ENCODE data around the gene ZSCAN20. TPM values are rescaled to one million over a fixed set of nuclear protein-coding genes. Genes with fewer than 3 reads are reported as not detected.

ZSCAN20 gene
- total RNA-seq, 6 experiments from 2014 or later = 0.81 to 2.7 (median 1.4) TPM

DNA sequence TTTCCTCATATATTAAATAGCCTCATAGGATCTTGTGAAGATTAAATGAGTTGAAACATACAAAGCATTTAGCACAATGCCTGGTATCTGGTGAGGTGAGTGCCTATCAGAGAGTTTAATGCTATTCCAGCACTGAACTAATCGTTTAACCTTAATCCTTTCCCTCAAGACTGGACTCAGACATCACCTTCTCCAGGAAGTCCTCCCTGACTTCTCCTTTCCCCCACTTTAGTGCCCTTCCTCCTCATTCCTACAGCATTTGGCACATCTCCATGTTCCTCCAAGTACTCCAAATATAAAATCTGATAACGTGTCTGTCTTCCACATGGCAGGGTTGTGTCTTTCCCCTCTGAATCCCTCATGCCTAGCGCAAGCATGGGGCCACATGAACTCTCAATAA is 59.8 kb downstream of the ZSCAN20 start:
- no peak overlapping the region for H3K27ac ChIP-seq
- H3K4me3 ChIP-seq = no peak overlapping the region
- no peak for TF ChIP-seq POLR2A (IDR thresholded peaks at IDR 0.05)
- TF ChIP-seq, protein P1, sequence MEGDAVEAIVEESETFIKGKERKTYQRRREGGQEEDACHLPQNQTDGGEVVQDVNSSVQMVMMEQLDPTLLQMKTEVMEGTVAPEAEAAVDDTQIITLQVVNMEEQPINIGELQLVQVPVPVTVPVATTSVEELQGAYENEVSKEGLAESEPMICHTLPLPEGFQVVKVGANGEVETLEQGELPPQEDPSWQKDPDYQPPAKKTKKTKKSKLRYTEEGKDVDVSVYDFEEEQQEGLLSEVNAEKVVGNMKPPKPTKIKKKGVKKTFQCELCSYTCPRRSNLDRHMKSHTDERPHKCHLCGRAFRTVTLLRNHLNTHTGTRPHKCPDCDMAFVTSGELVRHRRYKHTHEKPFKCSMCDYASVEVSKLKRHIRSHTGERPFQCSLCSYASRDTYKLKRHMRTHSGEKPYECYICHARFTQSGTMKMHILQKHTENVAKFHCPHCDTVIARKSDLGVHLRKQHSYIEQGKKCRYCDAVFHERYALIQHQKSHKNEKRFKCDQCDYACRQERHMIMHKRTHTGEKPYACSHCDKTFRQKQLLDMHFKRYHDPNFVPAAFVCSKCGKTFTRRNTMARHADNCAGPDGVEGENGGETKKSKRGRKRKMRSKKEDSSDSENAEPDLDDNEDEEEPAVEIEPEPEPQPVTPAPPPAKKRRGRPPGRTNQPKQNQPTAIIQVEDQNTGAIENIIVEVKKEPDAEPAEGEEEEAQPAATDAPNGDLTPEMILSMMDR (IDR thresholded peaks at IDR 0.05) = no peak
- H3K4me1 ChIP-seq = no peaks in the 10 kb centered on the region
- intact Hi-C loops (cut with DNase I) = no loop called here
- H3K27me3 ChIP-seq = no peaks in the 10 kb centered on the region
- DNase-seq (no peak), ATAC-seq (no peak)
- H3K36me3 ChIP-seq = no peaks in the 10 kb centered on the region
- H3K9me3 ChIP-seq = no peaks in the 10 kb centered on the region
- 35% methylated on average over 2 of the region's 3 CpGs for WGBS (ENCODE audit: insufficient coverage, low coverage, low lambda C conversion rate, missing lambda C conversion rate)

DNA sequence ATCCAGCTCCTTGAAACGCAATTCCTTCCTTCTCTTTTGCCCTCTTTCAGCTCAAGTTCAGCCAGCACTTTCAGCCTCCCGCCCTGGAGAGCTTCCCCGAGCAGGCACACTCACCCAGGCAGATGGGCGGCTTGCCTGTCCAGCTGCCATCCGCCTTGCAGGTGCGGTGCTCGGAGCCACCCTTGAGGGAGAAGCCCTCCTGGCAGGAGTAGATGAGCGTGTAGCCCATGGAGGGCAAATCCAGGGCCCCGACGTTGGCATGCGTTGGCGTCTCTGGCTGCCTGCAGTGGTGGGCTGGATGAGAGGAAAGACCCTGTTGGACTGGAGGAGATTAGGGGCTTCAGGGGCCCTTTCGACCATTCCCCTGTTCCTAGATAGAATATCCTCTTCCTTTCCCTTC is 60.5 kb downstream of the ZSCAN20 start:
- Histone ChIP-seq H3K27me3 (no peaks in the 10 kb centered on the region), H3K36me3 (no peaks in the 10 kb centered on the region), H3K27ac (no peak overlapping the region), H3K4me1 (no peaks in the 10 kb centered on the region), H3K4me3 (no peak overlapping the region), H3K9me3 (no peaks in the 10 kb centered on the region)
- ATAC-seq = no peak
- WGBS (ENCODE audit: insufficient coverage, low coverage, low lambda C conversion rate, missing lambda C conversion rate) = 66% methylated on average over 4 of the region's 13 CpGs
- no peak for DNase-seq
- TF ChIP-seq POLR2A (IDR thresholded peaks at IDR 0.05) = no peak
- TF ChIP-seq, protein P1 (IDR thresholded peaks at IDR 0.05) = no peak
- intact Hi-C loops (cut with DNase I) = no loop called here

DNA sequence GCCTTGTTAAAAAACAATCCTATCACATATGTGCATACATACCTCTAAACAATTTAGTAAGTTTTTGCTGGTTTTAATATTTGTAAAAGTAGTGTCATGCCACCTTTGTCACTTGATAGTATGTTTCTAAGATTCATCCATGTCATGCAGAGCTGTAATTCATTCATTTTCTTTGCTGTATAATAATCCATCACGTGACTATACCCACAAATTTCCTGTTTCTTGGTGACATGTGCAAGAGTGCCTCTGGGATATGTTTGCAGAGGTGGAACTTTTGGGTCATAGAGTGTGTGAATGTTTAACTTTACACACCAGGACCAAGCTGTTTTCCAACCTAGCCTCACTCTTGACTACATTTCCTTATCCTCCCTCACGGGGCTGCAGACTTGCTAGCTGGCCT is 62.9 kb downstream of the ZSCAN20 start:
- no peaks in the 10 kb centered on the region for H3K27me3 ChIP-seq
- no peaks in the 10 kb centered on the region for H3K4me1 ChIP-seq
- H3K36me3 ChIP-seq = no peaks in the 10 kb centered on the region
- intact Hi-C loops (cut with DNase I) = no loop called here
- no peak overlapping the region for H3K27ac ChIP-seq
- DNase-seq (no peak), ATAC-seq (no peak)
- H3K9me3 ChIP-seq = no peaks in the 10 kb centered on the region
- TF ChIP-seq, protein P1 (IDR thresholded peaks at IDR 0.05) = no peak
- no peak for TF ChIP-seq POLR2A (IDR thresholded peaks at IDR 0.05)
- WGBS (ENCODE audit: insufficient coverage, low coverage, low lambda C conversion rate, missing lambda C conversion rate) = 52% methylated on average over 2 of the region's 2 CpGs
- no peak overlapping the region for H3K4me3 ChIP-seq

DNA sequence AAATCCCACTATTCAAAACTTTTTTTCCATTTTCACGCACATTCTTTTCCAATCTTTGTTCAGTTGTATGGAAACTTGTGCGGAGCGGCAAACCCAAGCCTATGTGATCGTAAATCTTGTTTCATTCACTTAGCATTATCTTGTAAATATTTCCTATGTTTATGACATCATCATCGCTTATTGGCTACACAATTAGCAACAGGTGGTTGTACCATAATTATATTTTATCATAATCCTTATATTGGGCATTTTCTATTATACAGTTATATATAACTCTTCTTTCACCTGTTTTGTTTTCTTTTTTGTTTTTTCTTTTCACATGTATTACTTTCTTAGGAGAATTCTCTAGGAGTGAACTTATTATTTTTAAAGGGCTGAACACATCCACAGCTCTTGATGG is 65.4 kb downstream of the ZSCAN20 start:
- H3K4me1 ChIP-seq = no peaks in the 10 kb centered on the region
- WGBS (ENCODE audit: insufficient coverage, low coverage, low lambda C conversion rate, missing lambda C conversion rate) = 88% methylated on average over 5 of the region's 5 CpGs
- ATAC-seq = no peak
- no peaks in the 10 kb centered on the region for H3K27me3 ChIP-seq
- no peaks in the 10 kb centered on the region for H3K36me3 ChIP-seq
- no peak for DNase-seq
- no peak for TF ChIP-seq POLR2A (IDR thresholded peaks at IDR 0.05)
- TF ChIP-seq, protein P1 (IDR thresholded peaks at IDR 0.05) = no peak
- no peaks in the 10 kb centered on the region for H3K9me3 ChIP-seq
- no peak overlapping the region for H3K4me3 ChIP-seq
- H3K27ac ChIP-seq = no peak overlapping the region
- intact Hi-C loops (cut with DNase I) = no loop called here

DNA sequence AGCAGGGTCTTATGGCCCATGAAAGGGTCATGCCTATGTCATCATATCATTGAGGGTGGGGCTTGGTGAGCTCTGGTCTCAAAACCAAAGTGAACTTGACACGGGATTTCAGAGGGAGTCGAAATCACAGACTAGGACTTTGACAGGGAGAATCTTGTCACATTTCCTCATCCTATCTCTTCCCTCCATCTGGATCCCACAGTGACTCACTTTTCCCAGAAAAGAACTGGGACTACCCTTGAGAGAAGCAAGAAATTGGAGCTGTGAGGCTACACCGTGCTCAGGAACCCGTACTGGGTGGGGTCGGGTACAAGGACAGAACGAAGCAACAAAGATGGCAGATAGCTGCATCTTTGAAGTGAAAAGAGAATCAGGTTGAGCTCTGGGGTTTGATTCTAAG is 69.5 kb downstream of the ZSCAN20 start:
- ATAC-seq (no peak), DNase-seq (no peak)
- Histone ChIP-seq H3K27me3 (no peaks in the 10 kb centered on the region), H3K27ac (no peak overlapping the region), H3K4me3 (no peak overlapping the region), H3K9me3 (no peaks in the 10 kb centered on the region), H3K36me3 (no peaks in the 10 kb centered on the region), H3K4me1 (no peaks in the 10 kb centered on the region)
- 61% methylated on average over 5 of the region's 6 CpGs for WGBS (ENCODE audit: insufficient coverage, low coverage, low lambda C conversion rate, missing lambda C conversion rate)
- TF ChIP-seq POLR2A (IDR thresholded peaks at IDR 0.05) = no peak
- TF ChIP-seq, protein P1 (IDR thresholded peaks at IDR 0.05) = no peak
- intact Hi-C loops (cut with DNase I) = no loop called here
